Hepatocyte (in vitro differentiated cells): Measurements from ENCODE around the gene TSPO2.

Experiments used
- CTCF ChIP-seq: fragments of 200-600 bp; sonication (generic); IDR thresholded peaks from 2 replicates; pipeline ENCODE4 v1.5.1; 2016; ENCODE audit warnings: antibody characterized with exemption, mild to moderate bottlenecking; ENCODE audit not compliant: poor library complexity
- EZH2phosphoT487 ChIP-seq: fragments of 200-600 bp; sonication (generic); IDR thresholded peaks from one replicate; pipeline ENCODE4 v1.6.1; 2018; ENCODE audit warnings: antibody characterized with exemption, mild to moderate bottlenecking, low read depth, moderate library complexity; ENCODE audit not compliant: unreplicated experiment, severe bottlenecking

GRCh38 chr6:41078101-41078500, 35.8 kb downstream of the TSPO2 start:
- no peak for TF ChIP-seq EZH2phosphoT487
- no peak for TF ChIP-seq CTCF
